Epithelial cell of esophagus (primary cell): Measurements from ENCODE around the gene PARP8.
"Not testable (repeated sequence)": the region's sequence is repeated elsewhere in the genome, so short reads cannot be mapped to it uniquely, and the experiment has no call there.

Experiments used
- DNase-seq: peaks from one replicate; pipeline ENCODE4 v3.0.0; 2010; ENCODE audit warnings: low read depth
- H3K4me3 ChIP-seq: 2 replicates; pipeline ENCODE4 v1.5.1; 2011; ENCODE audit warnings: mild to moderate bottlenecking, low read length, control low read depth
- TF ChIP-seq, protein P1 (sequence below): IDR thresholded peaks from 2 replicates; pipeline ENCODE4 v1.5.1; 2011; ENCODE audit warnings: low read depth, mild to moderate bottlenecking, low read length, control low read depth, inconsistent platforms; ENCODE audit not compliant: insufficient read depth; ENCODE audit errors: missing control alignments

The PARP8 gene

DNA sequence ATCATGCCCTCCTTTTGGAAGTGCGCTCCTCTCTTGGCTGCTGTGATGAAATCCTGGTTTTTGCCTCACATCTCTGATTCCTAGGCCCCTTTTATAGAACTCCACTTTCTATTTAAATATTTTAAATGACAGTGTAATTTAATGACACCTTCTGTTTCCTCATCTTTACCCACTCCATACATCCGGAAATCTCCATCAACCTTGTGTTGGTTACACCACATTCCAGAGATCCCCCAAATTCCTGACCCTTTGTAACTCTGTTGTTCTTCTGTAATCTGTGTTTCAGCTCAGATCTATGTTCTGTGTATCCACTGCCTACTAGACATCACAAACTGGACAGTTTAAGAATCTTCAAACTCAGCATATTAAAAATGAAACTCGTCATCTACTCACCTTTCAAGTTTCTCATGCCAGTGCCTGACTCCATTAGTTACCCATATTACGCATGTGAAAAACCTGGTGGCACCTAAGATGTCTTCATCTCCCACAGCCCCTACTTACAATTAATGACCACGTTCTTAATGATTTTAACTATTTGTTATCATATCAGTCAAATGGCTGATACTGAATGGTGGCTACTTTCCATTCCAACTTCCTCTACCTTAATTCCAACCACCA lies 25.1 kb downstream of the PARP8 start:
- H3K4me3 ChIP-seq: no peak overlapping the region
- no peak for DNase-seq
- TF ChIP-seq, protein P1, sequence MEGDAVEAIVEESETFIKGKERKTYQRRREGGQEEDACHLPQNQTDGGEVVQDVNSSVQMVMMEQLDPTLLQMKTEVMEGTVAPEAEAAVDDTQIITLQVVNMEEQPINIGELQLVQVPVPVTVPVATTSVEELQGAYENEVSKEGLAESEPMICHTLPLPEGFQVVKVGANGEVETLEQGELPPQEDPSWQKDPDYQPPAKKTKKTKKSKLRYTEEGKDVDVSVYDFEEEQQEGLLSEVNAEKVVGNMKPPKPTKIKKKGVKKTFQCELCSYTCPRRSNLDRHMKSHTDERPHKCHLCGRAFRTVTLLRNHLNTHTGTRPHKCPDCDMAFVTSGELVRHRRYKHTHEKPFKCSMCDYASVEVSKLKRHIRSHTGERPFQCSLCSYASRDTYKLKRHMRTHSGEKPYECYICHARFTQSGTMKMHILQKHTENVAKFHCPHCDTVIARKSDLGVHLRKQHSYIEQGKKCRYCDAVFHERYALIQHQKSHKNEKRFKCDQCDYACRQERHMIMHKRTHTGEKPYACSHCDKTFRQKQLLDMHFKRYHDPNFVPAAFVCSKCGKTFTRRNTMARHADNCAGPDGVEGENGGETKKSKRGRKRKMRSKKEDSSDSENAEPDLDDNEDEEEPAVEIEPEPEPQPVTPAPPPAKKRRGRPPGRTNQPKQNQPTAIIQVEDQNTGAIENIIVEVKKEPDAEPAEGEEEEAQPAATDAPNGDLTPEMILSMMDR: no peak

DNA sequence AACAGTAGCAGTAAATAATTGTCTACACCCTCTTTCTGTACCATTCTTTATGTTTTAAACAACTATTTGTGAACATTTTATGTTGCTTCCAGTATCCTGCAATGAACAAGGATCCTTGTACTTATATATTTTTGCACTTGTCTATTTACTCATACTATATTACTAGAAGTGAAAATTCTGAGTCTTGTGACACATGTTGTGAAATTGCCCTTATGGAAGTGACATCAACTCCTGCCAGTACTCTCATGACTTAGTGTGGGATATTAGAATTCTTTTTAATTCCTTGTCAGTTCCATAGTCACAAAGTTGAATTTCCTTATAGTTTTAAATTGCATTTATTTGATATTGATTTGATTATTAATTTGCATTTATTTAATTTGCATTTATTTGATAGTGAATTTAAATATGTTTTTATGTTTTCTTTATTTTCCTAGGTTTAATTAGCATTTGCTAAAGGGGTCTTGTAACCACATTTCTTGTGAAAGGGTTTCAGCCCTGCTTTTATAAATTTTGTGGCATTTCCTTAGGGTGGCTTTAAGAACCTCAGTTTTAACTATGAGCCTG lies 27.7 kb downstream of the PARP8 start:
- TF ChIP-seq, protein P1: no peak
- DNase-seq: peak; percentile 20
- no peak overlapping the region for H3K4me3 ChIP-seq

DNA sequence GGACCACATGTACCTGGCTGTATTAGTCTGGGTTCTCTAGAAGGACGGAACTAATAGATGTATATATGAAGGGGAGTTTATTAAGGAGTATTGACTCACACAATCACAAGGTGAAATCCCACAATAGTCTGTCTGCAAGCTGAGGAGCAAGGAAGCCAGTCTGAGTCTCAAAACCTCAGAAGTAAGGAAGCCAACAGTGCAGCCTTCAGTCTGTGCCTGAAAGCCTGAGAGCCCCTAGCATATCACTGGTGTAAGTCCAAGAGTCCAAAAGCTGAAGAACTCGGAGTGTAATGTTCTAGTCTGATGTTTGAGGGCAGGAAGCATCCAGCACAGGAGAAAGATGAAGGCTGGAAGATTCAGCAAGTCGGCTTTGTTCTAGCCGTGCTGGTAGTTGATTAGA lies 28.2 kb downstream of the PARP8 start:
- DNase-seq, H3K4me3 ChIP-seq: not testable (repeated sequence)

DNA sequence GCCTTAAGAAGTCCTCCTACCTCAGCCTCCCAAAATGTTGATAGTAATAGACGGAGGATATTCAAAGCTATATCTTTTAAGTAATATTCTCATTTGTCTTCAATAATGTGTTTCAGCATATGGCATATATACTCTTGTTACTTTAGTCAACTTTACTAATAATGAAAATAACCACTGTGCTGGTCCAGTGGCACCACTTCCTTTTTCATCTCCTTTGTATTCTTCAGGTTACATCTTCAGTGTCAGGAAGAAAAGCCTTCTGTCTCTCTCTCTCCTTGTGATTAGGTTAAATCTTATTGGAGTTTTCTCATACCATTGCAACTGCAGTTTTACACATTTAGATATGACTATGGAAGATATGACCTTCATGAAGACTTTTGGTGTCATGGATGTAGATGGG lies 31.3 kb downstream of the PARP8 start:
- no peak overlapping the region for H3K4me3 ChIP-seq
- DNase-seq: no peak
- TF ChIP-seq, protein P1: no peak

DNA sequence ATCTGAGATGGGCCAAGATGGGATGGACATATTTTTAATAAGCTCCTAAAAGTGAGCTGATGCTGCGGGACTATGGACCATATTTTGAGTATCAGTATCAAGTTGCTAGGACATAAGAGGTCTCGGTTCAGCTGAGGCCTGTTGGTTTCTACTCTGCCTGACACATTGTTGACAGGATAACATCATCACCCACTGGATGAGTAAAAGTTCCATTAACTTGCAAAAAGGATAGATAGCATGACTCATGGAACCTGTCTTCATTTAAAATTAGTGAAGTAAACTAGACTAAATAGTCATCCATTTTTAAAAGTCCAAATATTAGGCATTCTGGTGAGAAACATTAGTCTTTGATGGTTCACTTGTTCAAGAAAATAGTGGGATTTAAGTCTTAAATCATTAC lies 33.3 kb downstream of the PARP8 start:
- TF ChIP-seq, protein P1: no peak
- peak; percentile 71 for DNase-seq
- no peak overlapping the region for H3K4me3 ChIP-seq

DNA sequence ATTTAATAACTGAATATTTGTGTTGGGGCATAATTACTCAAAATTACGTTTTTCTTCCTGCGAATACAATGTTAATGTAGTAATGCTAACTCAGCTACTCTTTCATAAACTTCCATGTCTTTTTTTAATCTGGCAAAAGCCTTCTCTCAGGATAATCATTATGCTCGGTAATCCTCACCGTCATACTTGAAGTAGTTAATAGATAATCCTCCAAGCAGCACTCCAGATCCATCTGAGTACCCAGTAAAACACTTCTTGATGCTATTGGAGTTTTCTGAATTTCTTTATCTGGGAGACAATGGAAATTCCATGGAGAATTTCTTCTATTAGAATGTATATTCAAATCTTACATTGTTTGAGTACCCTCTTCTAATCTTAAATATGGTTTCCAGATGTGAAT lies 34.3 kb downstream of the PARP8 start:
- TF ChIP-seq, protein P1: no peak
- H3K4me3 ChIP-seq: no peak overlapping the region
- DNase-seq: no peak

DNA sequence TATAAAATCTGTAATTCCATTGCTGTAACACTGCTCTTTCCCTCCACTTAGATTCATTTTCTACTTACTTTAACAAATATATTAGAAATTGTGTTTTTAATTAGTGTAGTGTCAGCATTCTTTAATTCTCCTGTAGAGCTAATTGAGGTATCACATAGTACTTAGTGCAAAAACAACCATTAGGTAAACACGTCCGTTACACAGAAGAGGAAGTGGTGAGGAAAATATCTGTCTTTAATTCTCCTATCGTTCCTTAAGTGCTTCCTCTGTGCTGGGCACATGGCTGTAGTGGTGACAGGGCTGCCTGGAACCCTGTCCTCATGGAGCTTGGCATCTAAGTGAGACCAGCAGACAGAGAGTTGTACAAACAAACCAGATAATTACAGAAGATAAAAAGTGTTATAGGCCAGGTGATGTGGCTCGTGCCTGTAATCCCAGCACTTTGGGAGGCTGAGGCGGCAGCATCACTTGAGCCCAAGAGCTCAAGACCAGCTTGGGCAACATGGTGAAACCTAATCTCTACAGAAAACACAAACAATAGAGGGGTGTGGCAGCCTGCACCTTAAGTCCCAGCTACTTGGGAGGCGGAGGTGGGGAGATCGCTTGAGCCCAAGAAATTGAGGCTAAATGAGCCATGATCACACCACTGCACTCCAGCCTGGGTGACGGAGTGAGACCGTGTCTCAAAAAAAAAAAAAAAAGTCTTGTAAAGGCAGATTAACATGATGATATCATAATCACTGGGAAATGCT lies 36.4 kb downstream of the PARP8 start:
- TF ChIP-seq, protein P1: no peak
- H3K4me3 ChIP-seq: no peak overlapping the region
- DNase-seq: no peak
